GM12875 (cell line): ENCODE data around the gene C5orf24.
"Not testable (repeated sequence)": the region's sequence is repeated elsewhere in the genome, so short reads cannot be mapped to it uniquely, and the experiment has no call there.

Experiments
- H3K4me3 ChIP-seq: one replicate; pipeline ENCODE4 v1.5.1; 2011; ENCODE audit warnings: low read depth, low read length, control low read depth
- CTCF ChIP-seq: IDR thresholded peaks from 2 replicates; pipeline ENCODE4 v1.5.1; 2011; ENCODE audit warnings: low read depth, mild to moderate bottlenecking, control low read depth, inconsistent platforms, low read length, moderate library complexity, borderline replicate concordance; ENCODE audit not compliant: insufficient read depth

The C5orf24 gene

GRCh38 chr5:134837530-134838181 lies 8.1 kb upstream of the C5orf24 start:
- no peak overlapping the region for H3K4me3 ChIP-seq
- no peak for TF ChIP-seq CTCF

- not testable (repeated sequence) for H3K4me3 ChIP-seq
These were observed 7.4 kb upstream of the C5orf24 start for GRCh38 chr5:134838361-134838760.

- no peak for TF ChIP-seq CTCF
- H3K4me3 ChIP-seq: no peak overlapping the region
These were observed 5.0 kb upstream of the C5orf24 start for GRCh38 chr5:134840811-134841210.

- no peak for TF ChIP-seq CTCF
- H3K4me3 ChIP-seq: no peak overlapping the region
These were observed 1.5 kb upstream of the C5orf24 start for GRCh38 chr5:134844252-134844651.

GRCh38 chr5:134845335-134845851 lies 375 bp upstream of the C5orf24 start:
- TF ChIP-seq CTCF: no peak
- H3K4me3 ChIP-seq: no peak overlapping the region

- peak overlapping the region; percentile 85 for H3K4me3 ChIP-seq
- no peak for TF ChIP-seq CTCF
These were observed 833 bp downstream of the C5orf24 start for GRCh38 chr5:134846641-134846960.

GRCh38 chr5:134849434-134849933 lies 3.7 kb downstream of the C5orf24 start:
- not testable (repeated sequence) for H3K4me3 ChIP-seq

- TF ChIP-seq CTCF: peak; percentile 52
- no peak overlapping the region for H3K4me3 ChIP-seq
These were observed 5.6 kb downstream of the C5orf24 start for GRCh38 chr5:134851307-134851923.

- H3K4me3 ChIP-seq: not testable (repeated sequence)
These were observed 10.7 kb downstream of the C5orf24 start for GRCh38 chr5:134856465-134856864.
